Thyroid gland (tissue), 4 donors: ENCODE measurements around the gene SPINT3. TPM values are rescaled to one million over a fixed set of nuclear protein-coding genes. Genes with fewer than 3 reads are reported as not detected.

Experiments
- DNase-seq, 2 donors: peaks; one replicate each; pipeline ENCODE4 v3.0.0-alpha.2; 2019
- H3K27ac ChIP-seq, 3 donors: fragments of 200-600 bp; sonication (generic); 1 replicate in 2 of 3; 2 replicates in 1 of 3; pipeline ENCODE4 v1.5.1; 2016 to 2019; ENCODE audit warnings: mild to moderate bottlenecking in 1 of 3, moderate library complexity in 1 of 3
- H3K27me3 ChIP-seq: fragments of 200-600 bp; sonication (generic); one replicate; pipeline ENCODE4 v1.5.1; 2019
- H3K36me3 ChIP-seq, 2 donors: fragments of 200-600 bp; sonication (generic); one replicate each; pipeline ENCODE4 v1.5.1; 2016 to 2019
- H3K4me1 ChIP-seq, 2 donors: fragments of 200-600 bp; sonication (generic); one replicate each; pipeline ENCODE4 v1.5.1; 2017 to 2019
- H3K4me3 ChIP-seq, 3 donors: fragments of 200-600 bp; sonication (generic); replicated peaks in 1 of 3; 1 replicate in 2 of 3; 2 replicates in 1 of 3; pipeline ENCODE4 v1.5.1; 2016; ENCODE audit warnings: mild to moderate bottlenecking in 1 of 3
- H3K9me3 ChIP-seq: fragments of 200-600 bp; sonication (generic); one replicate; pipeline ENCODE4 v1.5.1; 2017
- POLR2A ChIP-seq, 2 donors: fragments of 450-650 bp; IDR thresholded peaks; one replicate each; pipeline ENCODE4 v1.6.1; 2017; ENCODE audit warnings: antibody characterized with exemption in 2 of 2, mild to moderate bottlenecking in 2 of 2, moderate library complexity in 1 of 2
- WGBS, 2 donors: methylation state at CpG; one replicate each; pipeline ENCODE4 v1.1.5; 2017; 5-methylcytosine and 5-hydroxymethylcytosine counted together
- intact Hi-C: fragments of 100-400 bp; cut with DNase I; formaldehyde crosslinking; loops from one replicate; pipeline ENCODE4 v1.15.1; 2023
- total RNA-seq, 4 donors: library from RNA; depleted of rRNA; stranded (reverse); fragments of >200 nt; gene quantifications; one replicate each; pipeline ENCODE4 v1.2.3, GENCODE V29; 2016
- TF ChIP-seq, protein P1 (sequence below), 6 experiments: fragments of 200-600 bp in 3 of 6; fragments of 450-650 bp in 3 of 6; sonication (generic) in 3 of 6; IDR thresholded peaks; one replicate each; pipeline ENCODE4 v1.5.1; 2016 to 2019; ENCODE audit warnings: antibody characterized with exemption in 6 of 6, mild to moderate bottlenecking in 2 of 6, inconsistent platforms in 1 of 6, moderate library complexity in 1 of 6

SPINT3 gene
- total RNA-seq, 4 donors from 2014 or later: not detected

DNA sequence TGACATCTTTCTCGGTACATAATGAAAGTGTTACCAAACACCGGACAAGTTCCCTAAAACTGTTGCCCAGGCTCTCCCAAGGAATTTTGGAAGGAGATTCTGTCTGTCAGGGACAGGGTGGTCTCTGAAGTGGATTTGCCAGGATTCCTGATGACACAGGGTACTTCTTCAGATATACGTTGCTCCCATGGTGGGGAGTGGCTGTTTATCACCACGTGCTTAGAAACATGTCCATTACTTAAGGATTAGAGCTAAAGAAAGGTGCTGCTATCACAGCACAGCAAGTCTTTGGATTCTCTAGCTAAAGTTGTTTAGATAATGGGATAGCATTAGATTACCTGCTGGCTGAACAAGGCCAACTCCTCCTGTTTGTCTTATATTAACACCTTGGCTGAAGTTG, 6.3 kb downstream of the SPINT3 start:
- intact Hi-C loops: no loop called here
- no peaks in the 10 kb centered on the region for H3K36me3 ChIP-seq
- peaks cover 4% of the 10 kb centered on the region for H3K27me3 ChIP-seq
- H3K27ac ChIP-seq: no peak overlapping the region
- TF ChIP-seq POLR2A (IDR thresholded peaks at IDR 0.05): no peak
- TF ChIP-seq, protein P1, sequence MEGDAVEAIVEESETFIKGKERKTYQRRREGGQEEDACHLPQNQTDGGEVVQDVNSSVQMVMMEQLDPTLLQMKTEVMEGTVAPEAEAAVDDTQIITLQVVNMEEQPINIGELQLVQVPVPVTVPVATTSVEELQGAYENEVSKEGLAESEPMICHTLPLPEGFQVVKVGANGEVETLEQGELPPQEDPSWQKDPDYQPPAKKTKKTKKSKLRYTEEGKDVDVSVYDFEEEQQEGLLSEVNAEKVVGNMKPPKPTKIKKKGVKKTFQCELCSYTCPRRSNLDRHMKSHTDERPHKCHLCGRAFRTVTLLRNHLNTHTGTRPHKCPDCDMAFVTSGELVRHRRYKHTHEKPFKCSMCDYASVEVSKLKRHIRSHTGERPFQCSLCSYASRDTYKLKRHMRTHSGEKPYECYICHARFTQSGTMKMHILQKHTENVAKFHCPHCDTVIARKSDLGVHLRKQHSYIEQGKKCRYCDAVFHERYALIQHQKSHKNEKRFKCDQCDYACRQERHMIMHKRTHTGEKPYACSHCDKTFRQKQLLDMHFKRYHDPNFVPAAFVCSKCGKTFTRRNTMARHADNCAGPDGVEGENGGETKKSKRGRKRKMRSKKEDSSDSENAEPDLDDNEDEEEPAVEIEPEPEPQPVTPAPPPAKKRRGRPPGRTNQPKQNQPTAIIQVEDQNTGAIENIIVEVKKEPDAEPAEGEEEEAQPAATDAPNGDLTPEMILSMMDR (IDR thresholded peaks at IDR 0.05): no peak
- no peak for DNase-seq
- H3K9me3 ChIP-seq: no peaks in the 10 kb centered on the region
- no peaks in the 10 kb centered on the region for H3K4me1 ChIP-seq
- WGBS, 2 donors: 53 to 79% methylated on average over 4 of the region's 4 CpGs
- no peak overlapping the region for H3K4me3 ChIP-seq

DNA sequence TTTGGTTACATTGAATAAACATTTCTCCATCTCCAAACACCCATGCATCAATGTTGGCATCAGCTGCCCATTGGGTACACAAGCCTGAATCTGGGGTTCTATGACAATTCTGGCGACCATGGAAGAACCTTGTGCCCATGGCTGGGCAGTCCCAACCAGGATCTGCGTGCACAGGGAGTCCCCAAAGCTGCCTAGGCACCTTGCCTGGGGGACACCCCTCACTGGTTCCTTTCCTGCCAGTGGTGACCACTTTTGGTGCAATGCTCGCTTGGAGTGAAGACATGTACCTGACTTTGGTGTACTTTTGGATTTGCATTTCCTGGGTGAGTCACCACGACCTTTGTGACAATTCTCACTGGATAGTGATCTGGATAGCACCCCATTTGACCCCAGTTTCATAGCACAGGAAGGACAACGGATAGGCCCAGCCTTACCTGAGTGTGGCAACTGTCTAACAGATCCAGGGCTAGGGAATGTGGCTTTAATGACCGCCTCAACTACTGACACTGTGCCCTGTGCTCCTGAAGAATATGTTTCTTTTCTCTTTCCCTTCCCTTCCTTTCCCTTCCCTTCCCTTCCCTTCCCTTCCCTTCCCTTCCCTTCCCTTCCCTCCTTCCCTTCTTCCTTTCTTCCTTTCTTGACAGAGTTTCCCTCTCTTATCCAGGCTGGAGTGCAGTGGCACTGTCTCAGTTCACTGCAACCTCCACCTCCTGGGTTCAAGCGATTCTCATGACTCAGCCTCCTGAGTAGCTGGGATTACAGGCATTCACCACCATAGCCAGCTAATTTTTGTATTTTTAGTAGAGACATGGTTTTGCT, 7.1 kb downstream of the SPINT3 start:
- Histone ChIP-seq H3K4me3 (no peak overlapping the region), H3K27me3 (peaks cover 4% of the 10 kb centered on the region), H3K9me3 (no peaks in the 10 kb centered on the region), H3K27ac (no peak overlapping the region), H3K36me3 (no peaks in the 10 kb centered on the region), H3K4me1 (no peaks in the 10 kb centered on the region)
- DNase-seq: no peak
- WGBS, 2 donors: 80 to 81% methylated on average over 7 of the region's 7 CpGs
- intact Hi-C loops: no loop called here
- TF ChIP-seq, protein P1 (IDR thresholded peaks at IDR 0.05): no peak
- no peak for TF ChIP-seq POLR2A (IDR thresholded peaks at IDR 0.05)

DNA sequence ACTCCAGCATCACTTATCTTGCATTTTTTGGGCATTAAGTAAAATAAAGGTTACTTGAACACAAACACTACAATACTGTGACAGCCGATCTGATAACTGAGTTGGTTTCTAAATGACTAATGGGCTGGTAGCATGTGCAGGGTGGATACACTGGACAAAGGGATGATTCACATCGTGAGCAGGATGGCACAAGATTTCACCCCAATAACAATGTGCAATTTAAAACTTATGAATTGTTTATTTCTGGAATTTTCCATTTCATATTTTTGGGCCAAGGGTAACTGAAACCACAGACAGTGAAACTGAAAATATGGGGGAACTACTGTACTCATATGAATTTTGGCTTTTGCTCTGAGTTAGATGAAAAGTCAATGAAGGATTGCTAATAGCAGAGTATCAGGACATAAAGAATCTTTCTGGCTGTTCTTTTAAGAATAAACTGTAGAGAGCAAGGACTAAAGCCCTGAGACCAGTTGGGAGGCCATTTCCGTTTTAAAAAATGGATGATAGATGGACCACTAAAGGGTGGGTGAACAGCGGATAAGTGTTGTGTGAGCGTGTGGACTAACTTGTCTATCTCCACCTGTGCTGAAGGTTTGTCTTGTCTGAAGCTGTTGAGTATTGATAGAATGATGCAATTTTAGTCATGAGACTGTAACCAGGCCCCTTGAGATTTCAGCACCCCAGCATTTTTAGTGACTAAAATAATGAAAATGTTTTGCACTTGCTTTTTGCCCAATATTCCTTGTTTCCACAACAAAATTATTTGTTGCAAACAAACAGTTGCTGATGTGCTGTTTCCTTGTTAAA, 8.2 kb downstream of the SPINT3 start:
- no peak overlapping the region for H3K4me3 ChIP-seq
- H3K9me3 ChIP-seq: no peaks in the 10 kb centered on the region

DNA sequence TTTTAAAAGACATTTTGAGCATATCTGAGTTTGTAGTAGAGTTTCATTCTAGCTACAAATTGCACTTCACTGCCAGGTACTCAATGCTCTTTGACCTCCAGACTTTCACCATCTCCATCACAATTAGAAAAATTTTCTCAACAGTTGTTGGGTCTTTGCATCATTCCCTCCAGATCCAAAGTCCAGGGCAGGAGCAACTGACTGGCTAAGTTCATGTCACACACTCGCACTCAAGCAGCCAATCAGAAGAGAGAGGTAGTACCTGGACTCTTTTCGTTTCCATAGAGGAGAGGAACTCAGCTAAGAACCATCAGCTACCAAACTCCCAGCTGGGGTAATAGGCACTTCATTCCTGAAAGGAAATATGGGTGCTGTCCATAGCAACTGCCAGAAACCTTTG, 9.0 kb downstream of the SPINT3 start:
- no peak for TF ChIP-seq POLR2A (IDR thresholded peaks at IDR 0.05)
- TF ChIP-seq, protein P1 (IDR thresholded peaks at IDR 0.05): no peak

More for the DNA sequence above, 8.2 kb downstream of the SPINT3 start:
- 88% methylated on average over 5 of the region's 5 CpGs for WGBS, 2 donors
- TF ChIP-seq, protein P1 (IDR thresholded peaks at IDR 0.05): no peak
- TF ChIP-seq POLR2A (IDR thresholded peaks at IDR 0.05): no peak
- DNase-seq: no peak
- Histone ChIP-seq H3K27ac (no peak overlapping the region), H3K4me1 (no peaks in the 10 kb centered on the region), H3K27me3 (peaks cover 4% of the 10 kb centered on the region), H3K36me3 (no peaks in the 10 kb centered on the region)
- intact Hi-C loops: no loop called here

DNA sequence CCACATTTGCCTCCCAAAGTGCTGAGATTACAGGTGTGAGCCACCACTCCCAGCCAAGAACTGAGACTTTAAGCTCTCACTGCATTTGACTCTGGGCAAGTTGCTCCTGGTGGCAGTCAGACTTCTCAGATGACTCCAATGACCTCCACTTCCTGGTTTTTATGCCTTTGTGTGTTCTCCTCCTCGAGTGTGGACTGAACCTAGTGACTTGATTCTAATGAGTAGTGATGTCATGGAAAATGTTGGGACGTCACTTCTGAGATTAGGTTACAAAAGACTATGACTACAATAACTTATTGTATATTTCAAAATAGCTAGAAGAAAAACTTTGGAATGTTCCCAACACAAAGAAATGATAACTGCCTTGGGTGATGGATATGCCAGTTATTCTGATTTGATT, 12.0 kb downstream of the SPINT3 start:
- no peaks in the 10 kb centered on the region for H3K36me3 ChIP-seq
- no peak overlapping the region for H3K27ac ChIP-seq
- intact Hi-C loops: no loop called here
- WGBS, 2 donors: 71 to 72% methylated on average over 2 of the region's 2 CpGs
- DNase-seq: no peak
- no peak overlapping the region for H3K4me3 ChIP-seq
- H3K9me3 ChIP-seq: no peaks in the 10 kb centered on the region
- TF ChIP-seq, protein P1 (IDR thresholded peaks at IDR 0.05): no peak
- H3K4me1 ChIP-seq: no peaks in the 10 kb centered on the region
- peaks cover 4% of the 10 kb centered on the region for H3K27me3 ChIP-seq

More for the DNA sequence above, 9.0 kb downstream of the SPINT3 start:
- intact Hi-C loops: no loop called here
- Histone ChIP-seq H3K27me3 (peaks cover 4% of the 10 kb centered on the region), H3K27ac (no peak overlapping the region), H3K36me3 (no peaks in the 10 kb centered on the region), H3K9me3 (no peaks in the 10 kb centered on the region), H3K4me3 (no peak overlapping the region), H3K4me1 (no peaks in the 10 kb centered on the region)
- no peak for DNase-seq
- 77 to 89% methylated on average over 2 of the region's 2 CpGs for WGBS, 2 donors
